Memory B cell (primary cell): ENCODE results near the gene SRPK3.
A peak's percentile ranks its signal among the peaks of the same experiment; 100 is the strongest.

Experiments used
- ATAC-seq: fragments of 150-1000 bp; cut with Tn5 transposase; 2 replicates; pipeline ENCODE4 v1.10.0; 2021; ENCODE audit warnings: low read depth, mild to moderate bottlenecking, moderate library complexity
- DNase-seq, 2 donors: peaks; one replicate each; pipeline ENCODE4 v3.0.0; 2022; ENCODE audit warnings: low spot score in 2 of 2
- H3K27ac Mint-ChIP-seq: one replicate; pipeline ENCODE4 v1.8.0; 2022; ENCODE audit warnings: mild to moderate bottlenecking, moderate library complexity, mixed read lengths
- H3K27me3 Mint-ChIP-seq: one replicate; pipeline ENCODE4 v1.8.0; 2022; ENCODE audit warnings: mixed read lengths
- H3K36me3 Mint-ChIP-seq: one replicate; pipeline ENCODE4 v1.8.0; 2022; ENCODE audit warnings: mild to moderate bottlenecking, mixed read lengths
- H3K4me1 Mint-ChIP-seq: one replicate; pipeline ENCODE4 v1.8.0; 2022; ENCODE audit warnings: mixed read lengths
- H3K4me3 Mint-ChIP-seq: one replicate; pipeline ENCODE4 v1.8.0; 2022; ENCODE audit warnings: mild to moderate bottlenecking, moderate library complexity, mixed read lengths
- H3K9me3 Mint-ChIP-seq: one replicate; pipeline ENCODE4 v1.8.0; 2022; ENCODE audit warnings: mixed read lengths

SRPK3 gene, protein sequence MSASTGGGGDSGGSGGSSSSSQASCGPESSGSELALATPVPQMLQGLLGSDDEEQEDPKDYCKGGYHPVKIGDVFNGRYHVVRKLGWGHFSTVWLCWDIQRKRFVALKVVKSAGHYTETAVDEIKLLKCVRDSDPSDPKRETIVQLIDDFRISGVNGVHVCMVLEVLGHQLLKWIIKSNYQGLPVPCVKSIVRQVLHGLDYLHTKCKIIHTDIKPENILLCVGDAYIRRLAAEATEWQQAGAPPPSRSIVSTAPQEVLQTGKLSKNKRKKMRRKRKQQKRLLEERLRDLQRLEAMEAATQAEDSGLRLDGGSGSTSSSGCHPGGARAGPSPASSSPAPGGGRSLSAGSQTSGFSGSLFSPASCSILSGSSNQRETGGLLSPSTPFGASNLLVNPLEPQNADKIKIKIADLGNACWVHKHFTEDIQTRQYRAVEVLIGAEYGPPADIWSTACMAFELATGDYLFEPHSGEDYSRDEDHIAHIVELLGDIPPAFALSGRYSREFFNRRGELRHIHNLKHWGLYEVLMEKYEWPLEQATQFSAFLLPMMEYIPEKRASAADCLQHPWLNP

DNA sequence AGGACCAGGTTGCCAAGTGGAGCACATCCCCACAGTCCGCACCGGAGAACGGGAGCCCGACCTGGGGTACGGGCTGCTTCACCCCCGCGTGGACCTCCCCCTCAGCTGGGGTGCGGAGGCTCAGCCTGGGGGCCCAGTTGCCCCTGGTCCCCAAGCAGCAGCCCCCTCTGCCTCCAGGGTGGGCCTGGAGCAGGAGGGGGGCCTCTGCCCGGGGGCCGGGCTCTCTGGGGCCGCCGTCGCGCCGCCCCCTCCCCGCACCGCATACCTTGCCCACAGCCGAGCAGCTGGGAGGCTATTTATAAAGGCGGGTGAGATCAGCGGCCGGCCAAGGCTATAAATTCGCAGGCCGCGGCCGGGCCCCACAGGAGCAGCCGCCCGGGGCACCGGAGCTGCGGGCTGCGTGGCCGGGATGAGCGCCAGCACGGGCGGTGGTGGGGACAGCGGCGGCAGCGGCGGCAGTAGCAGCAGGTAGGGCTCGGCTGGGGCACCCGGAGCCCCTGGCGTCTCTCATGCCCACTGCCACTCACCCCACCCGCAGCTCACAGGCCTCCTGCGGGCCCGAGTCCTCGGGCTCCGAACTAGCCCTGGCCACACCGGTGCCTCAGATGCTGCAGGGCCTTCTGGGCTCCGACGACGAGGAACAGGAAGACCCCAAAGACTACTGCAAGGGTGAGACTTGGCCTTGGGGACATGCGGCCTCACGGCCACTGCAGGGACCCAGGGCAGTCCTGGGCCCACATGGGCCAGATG lies at the start of gene SRPK3:
SRPK3 (plus strand) TSS at position 364 of the 750 bp plus-strand sequence; CDS start at position 410, 46 bp downstream.
- H3K9me3 Mint-ChIP-seq: no peaks in the 10 kb centered on the region
- DNase-seq: no peak
- peak within 1 kb of the TSS; percentile 4 for H3K4me3 Mint-ChIP-seq
- no peak within 1 kb of the TSS for H3K27ac Mint-ChIP-seq
- no peak for ATAC-seq
- H3K4me1 Mint-ChIP-seq: peaks cover 5% of the 10 kb centered on the region
- peaks cover 3% of the 10 kb centered on the region for H3K36me3 Mint-ChIP-seq
- H3K27me3 Mint-ChIP-seq: peaks cover 7% of the 10 kb centered on the region

DNA sequence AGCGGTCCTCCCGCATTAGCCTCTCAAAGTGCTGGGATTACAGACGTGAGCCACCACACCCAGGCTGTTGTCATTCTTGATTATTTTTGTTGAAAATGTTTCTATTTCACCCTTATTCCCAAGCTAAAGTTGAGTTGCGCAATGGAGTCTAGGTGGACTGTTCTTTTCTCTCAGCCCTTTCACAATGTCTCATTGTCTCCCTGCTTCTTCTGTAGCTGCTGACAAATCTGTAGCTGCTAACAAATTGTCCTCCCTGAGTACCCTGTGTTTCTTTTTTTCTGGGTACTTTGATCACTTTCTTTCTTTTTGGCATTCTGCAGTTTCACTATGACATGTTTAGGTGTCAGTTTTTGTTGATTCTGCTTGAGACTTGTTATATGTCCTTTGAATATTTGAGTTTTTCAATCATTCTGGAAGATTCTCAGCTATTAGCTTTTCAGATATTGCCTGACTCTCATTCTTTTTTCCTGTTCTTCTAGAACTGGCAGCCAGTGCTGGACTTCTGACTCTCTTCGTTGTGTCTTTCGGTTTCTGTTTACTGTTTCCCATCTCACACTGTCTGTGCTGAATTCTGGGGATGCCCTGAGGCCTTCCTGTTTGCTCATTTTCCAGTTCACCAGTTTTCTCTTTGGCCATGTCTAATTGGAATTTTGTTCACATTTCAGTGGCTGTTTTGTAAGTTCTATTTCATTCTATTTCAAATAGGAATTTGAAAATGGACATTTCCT lies 49.6 kb upstream of the SRPK3 start:
- no peak for DNase-seq
- H3K9me3 Mint-ChIP-seq: no peaks in the 10 kb centered on the region
- no peak overlapping the region for H3K4me3 Mint-ChIP-seq
- no peaks in the 10 kb centered on the region for H3K27me3 Mint-ChIP-seq
- H3K36me3 Mint-ChIP-seq: peaks cover 16% of the 10 kb centered on the region
- no peak for ATAC-seq
- peak overlapping the region; percentile 0 for H3K27ac Mint-ChIP-seq
- peaks cover 16% of the 10 kb centered on the region for H3K4me1 Mint-ChIP-seq

DNA sequence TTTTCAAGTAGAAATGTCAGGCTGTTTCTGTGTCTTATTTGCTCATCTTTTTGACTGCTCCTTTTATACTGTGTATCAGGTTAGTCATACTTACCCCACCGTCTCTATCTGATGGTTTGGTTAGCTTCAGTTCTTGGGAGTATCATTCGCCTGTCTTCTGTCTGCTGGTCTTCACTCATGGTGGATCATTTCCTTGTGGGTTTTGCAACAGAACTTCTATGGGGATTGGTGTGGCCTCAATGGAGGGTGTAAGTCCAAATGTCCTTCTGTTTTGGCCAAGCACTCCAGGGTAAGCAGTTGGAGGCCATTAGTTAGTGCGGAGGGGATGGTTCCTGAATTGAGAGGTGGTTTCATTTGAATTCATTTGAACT lies 49.0 kb upstream of the SRPK3 start:
- H3K27me3 Mint-ChIP-seq: no peaks in the 10 kb centered on the region
- DNase-seq (no peak), ATAC-seq (no peak)
- peaks cover 20% of the 10 kb centered on the region for H3K36me3 Mint-ChIP-seq
- peak overlapping the region; percentile 0 for H3K27ac Mint-ChIP-seq
- H3K4me1 Mint-ChIP-seq: peaks cover 14% of the 10 kb centered on the region
- no peak overlapping the region for H3K4me3 Mint-ChIP-seq
- H3K9me3 Mint-ChIP-seq: no peaks in the 10 kb centered on the region

DNA sequence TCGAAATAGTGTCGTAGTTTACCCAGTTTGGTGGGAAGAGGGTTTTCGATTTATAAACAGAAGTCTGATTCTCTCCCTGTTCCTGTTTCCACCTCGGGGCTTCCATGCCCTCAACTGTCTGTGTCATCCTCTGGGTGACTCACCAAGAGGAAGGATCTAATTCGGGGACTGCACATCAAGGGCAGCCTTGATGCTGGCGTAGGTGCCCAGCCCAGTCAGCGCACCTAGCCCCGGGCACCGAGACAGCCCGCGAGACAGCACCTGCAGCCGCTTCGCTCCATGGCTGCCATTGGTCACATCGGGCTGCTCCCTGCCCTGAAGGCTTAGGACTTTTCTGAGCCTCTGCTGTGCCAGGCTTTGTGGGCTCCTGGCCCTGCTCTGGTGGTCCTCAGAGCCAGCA lies 48.4 kb upstream of the SRPK3 start:
- H3K27ac Mint-ChIP-seq: no peak overlapping the region
- DNase-seq (no peak), ATAC-seq (no peak)
- H3K4me3 Mint-ChIP-seq: no peak overlapping the region
- H3K9me3 Mint-ChIP-seq: no peaks in the 10 kb centered on the region
- H3K4me1 Mint-ChIP-seq: peaks cover 13% of the 10 kb centered on the region
- H3K27me3 Mint-ChIP-seq: no peaks in the 10 kb centered on the region
- H3K36me3 Mint-ChIP-seq: peaks cover 20% of the 10 kb centered on the region

DNA sequence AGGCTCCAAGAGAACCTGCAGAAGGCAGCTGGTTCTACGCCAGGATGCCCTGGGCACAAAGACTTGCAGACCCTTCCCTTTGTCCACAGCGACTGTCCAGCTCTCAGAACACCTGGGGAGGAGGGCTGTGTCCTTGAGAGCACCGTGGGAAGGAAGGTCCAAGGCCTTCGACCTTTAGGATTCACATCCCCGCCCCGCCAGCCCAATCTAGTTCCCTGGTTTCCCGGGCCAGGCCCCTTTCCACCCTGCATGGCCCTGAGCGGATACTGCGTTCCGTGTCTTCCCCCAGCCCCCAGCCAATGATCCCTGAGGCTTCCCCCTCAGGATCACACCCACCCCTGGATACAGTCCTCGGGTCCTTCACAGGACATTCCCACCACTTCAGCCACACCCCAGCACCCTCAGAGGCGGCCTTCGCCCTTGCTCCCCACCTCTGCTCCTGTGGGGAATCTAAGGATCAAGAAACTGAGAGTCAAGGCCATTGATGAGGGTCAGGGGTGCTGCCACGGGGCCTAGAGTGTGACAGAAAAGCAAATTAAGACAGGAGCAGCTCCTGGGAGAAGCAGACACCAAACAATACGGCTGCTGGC lies 47.1 kb upstream of the SRPK3 start:
- no peaks in the 10 kb centered on the region for H3K27me3 Mint-ChIP-seq
- H3K27ac Mint-ChIP-seq: no peak overlapping the region
- H3K9me3 Mint-ChIP-seq: no peaks in the 10 kb centered on the region
- peaks cover 20% of the 10 kb centered on the region for H3K36me3 Mint-ChIP-seq
- DNase-seq (no peak), ATAC-seq (no peak)
- H3K4me3 Mint-ChIP-seq: no peak overlapping the region
- peaks cover 13% of the 10 kb centered on the region for H3K4me1 Mint-ChIP-seq

DNA sequence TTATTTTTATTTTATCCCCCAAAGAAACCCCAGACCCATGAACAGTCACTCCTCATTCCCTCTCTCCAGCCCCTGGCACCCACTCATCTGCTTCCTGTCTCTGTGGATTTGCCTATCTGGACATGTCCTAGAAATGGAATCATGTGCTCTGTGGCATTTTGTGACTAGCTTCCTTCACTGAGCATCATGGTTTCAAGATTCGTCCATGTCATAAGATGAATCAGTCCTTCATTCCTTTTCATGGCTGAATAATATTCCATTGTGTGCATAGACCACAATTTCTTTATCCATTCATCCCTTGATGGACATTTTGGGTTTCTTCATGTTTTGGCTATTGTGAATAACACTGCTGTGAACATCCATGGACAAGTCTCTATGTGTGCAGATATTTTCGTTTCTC lies 46.0 kb upstream of the SRPK3 start:
- H3K36me3 Mint-ChIP-seq: peaks cover 20% of the 10 kb centered on the region
- no peak overlapping the region for H3K27ac Mint-ChIP-seq
- H3K9me3 Mint-ChIP-seq: no peaks in the 10 kb centered on the region
- H3K4me3 Mint-ChIP-seq: no peak overlapping the region
- H3K4me1 Mint-ChIP-seq: peaks cover 13% of the 10 kb centered on the region
- no peak for DNase-seq
- H3K27me3 Mint-ChIP-seq: no peaks in the 10 kb centered on the region
- no peak for ATAC-seq

DNA sequence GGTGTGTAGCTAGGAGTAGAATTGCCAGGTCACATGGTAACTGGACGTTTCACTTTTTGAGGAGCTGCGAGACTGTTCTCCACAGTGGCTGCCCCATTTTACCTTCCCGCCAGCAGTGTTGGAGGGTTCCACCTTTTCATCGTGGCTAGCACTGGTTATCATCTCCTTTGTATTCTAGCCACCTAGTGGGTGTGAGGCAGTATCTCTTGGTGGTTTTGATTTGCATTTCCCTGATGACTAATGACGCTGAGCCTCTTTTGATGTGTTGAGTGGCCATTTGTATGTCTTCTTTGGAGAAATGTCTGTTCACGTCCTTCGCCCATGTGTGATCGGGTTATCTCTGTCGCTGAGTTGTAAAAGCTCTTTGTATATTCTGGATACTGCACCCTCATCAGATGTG lies 45.6 kb upstream of the SRPK3 start:
- Mint-ChIP-seq H3K4me1 (peaks cover 13% of the 10 kb centered on the region), H3K4me3 (no peak overlapping the region), H3K27ac (peak overlapping the region; percentile 19), H3K9me3 (no peaks in the 10 kb centered on the region), H3K36me3 (peaks cover 20% of the 10 kb centered on the region), H3K27me3 (no peaks in the 10 kb centered on the region)
- DNase-seq (no peak), ATAC-seq (peak; percentile 98)

DNA sequence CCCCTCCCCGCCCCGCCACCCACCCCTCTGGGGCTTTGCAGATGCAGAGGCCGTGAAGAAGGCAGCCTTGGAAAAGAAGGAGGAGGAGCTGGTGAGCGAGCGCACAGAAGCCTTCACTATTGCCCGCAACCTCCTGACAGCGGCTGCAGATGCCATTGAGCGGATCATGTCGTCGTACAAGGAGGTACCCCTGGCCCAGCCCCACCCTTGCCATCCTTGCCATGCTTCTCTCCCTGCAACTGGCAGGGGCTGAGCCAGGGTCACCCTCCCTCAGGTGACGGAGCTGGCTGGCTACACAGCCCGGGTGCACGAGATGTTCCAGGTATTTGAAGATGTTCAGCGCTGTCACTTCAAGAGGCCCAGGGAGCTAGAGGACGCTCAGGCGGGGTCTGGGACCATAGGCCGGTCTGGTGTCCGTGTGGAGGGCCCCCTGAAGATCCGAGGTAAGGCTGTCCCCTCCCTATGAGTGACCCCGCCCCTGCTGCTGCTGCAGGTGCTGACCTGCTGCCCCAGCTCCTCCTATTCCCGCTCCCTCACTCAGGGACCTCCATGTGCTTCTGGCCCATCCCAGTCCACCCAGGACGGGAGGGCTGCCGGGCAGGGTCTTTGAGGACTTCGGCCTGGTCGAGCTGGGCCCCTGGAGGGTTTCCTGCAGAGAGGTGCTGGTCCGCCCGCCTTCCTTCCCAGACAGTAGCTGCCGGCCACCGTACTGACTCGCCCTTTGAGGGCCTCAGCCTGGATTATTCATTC lies 44.6 kb upstream of the SRPK3 start:
- Mint-ChIP-seq H3K27me3 (no peaks in the 10 kb centered on the region), H3K4me3 (no peak overlapping the region), H3K27ac (no peak overlapping the region), H3K36me3 (peaks cover 15% of the 10 kb centered on the region), H3K4me1 (peaks cover 13% of the 10 kb centered on the region), H3K9me3 (no peaks in the 10 kb centered on the region)
- ATAC-seq (no peak), DNase-seq (no peak)

DNA sequence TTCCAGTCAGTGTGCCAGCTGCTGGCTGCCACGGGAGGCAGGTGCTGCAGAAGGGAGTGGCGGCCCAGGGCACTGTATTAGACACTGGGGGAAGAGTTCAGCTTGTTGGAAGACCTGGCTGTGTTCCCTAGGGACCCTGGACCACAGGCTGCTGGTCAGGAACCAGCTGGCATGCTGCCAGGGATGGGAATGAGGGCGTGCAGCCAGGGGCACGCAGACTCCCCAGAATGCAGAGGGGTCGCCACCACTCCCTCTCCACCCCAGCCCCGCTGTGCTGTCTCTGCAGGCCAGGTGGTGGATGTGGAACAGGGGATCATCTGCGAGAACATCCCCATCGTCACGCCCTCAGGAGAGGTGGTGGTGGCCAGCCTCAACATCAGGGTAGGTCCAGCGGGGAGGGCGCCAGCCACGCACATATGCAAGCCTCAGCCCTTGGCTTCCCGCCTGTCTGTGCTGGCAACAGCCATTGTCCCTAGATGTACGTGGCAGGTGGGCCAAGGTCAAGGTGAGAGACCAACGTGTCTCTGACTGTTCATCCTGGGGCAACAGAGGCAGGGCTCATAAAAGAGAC lies 43.9 kb upstream of the SRPK3 start:
- no peaks in the 10 kb centered on the region for H3K9me3 Mint-ChIP-seq
- no peak for DNase-seq
- no peak overlapping the region for H3K4me3 Mint-ChIP-seq
- no peak overlapping the region for H3K27ac Mint-ChIP-seq
- no peaks in the 10 kb centered on the region for H3K27me3 Mint-ChIP-seq
- peaks cover 15% of the 10 kb centered on the region for H3K4me1 Mint-ChIP-seq
- peaks cover 10% of the 10 kb centered on the region for H3K36me3 Mint-ChIP-seq
- no peak for ATAC-seq

DNA sequence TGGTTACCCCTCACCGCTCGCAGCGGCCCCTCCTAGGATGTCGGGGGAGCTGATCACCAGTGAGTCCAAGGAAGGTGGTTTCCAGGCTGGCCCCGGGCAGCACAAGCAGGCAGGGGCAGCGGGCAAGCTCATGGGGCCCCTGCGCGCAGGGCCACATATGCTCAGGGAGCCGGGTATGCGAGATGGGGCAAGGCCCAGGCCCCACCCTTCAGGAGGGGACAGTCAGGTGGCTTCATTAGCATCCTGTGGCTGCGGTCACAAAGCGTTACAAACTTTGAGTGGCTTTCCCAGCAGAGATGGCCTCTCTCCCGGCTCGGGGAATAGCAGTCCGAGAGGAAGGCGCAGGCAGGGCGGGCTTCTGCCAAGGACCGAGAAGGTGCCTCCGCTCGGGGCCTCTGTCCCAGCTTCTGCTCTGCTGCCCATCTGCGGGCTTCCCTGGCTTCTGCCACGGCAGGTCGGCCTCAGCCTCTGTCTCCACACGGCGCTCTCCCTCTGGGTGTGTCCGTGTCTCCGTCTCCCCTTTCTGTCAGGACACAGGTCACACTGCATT lies 42.7 kb upstream of the SRPK3 start:
- Mint-ChIP-seq H3K27me3 (no peaks in the 10 kb centered on the region), H3K9me3 (no peaks in the 10 kb centered on the region), H3K36me3 (peaks cover 9% of the 10 kb centered on the region), H3K4me3 (no peak overlapping the region), H3K4me1 (peaks cover 17% of the 10 kb centered on the region), H3K27ac (no peak overlapping the region)
- ATAC-seq: no peak
- no peak for DNase-seq

DNA sequence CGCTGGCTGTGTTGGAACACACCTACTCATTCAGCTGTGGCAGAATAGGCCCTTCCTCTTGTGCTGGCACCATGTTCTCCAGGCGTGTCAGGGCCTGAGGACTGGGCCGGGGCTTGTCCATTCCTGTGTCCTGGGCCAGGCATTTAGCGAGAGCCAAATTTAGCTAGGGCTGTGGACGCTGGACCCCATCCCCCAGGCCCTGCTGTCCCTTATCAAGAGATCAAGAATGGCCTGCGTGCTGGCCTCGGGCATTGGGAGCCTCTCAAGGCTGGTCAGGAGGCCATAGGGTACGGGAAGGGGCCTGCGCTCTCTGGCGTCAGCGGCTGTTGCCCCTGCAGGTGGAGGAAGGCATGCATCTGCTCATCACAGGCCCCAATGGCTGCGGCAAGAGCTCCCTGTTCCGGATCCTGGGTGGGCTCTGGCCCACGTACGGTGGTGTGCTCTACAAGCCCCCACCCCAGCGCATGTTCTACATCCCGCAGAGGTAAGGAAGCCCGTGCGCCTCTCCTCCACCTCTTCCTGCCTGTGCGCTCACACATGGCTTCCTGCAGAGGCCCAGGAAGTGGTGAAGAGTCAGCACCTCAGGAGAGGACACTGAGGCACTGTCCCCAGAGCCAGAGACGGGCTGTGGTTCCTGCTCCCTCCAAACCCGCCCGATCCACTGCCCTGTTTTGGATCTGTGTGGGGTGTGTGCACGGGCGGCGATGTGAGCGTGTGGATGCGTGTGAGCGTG lies 40.9 kb upstream of the SRPK3 start:
- Mint-ChIP-seq H3K9me3 (no peaks in the 10 kb centered on the region), H3K27me3 (no peaks in the 10 kb centered on the region), H3K4me1 (peaks cover 19% of the 10 kb centered on the region), H3K27ac (no peak overlapping the region), H3K4me3 (no peak overlapping the region), H3K36me3 (peaks cover 7% of the 10 kb centered on the region)
- DNase-seq (no peak), ATAC-seq (no peak)

DNA sequence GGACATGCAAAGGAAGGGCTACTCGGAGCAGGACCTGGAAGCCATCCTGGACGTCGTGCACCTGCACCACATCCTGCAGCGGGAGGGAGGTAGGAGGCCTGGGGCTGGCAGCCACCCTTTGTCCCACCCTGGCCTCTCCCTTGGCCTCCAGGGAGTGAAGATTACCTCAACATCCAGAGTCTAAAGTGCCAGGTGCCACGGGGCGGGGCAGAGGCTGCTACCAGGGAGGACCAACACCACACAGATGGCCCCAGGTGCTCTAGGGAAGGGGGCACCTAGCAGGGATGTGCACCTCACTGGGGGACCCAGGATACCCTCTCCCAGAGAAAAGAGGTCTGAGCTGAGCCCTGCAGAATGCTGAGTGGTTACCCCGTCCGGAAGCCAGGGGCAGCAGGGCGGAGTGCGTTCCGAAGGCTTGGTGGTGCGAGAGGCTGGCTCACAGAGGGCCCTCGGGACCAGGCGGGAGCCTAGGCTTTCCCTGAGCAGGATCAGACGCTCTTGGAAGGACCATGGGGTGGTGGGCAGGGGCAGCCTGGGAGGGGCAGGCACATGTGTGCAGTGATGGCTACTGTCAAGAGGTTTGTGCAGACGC lies 40.1 kb upstream of the SRPK3 start:
- peaks cover 6% of the 10 kb centered on the region for H3K36me3 Mint-ChIP-seq
- ATAC-seq (no peak), DNase-seq (no peak)
- H3K9me3 Mint-ChIP-seq: no peaks in the 10 kb centered on the region
- H3K4me1 Mint-ChIP-seq: peaks cover 12% of the 10 kb centered on the region
- H3K27me3 Mint-ChIP-seq: no peaks in the 10 kb centered on the region
- no peak overlapping the region for H3K4me3 Mint-ChIP-seq
- H3K27ac Mint-ChIP-seq: no peak overlapping the region
